NCI-H1930 (cell line): Measurements from ENCODE around the gene SLAMF7.
"Not testable (repeated sequence)": the region's sequence is repeated elsewhere in the genome, so short reads cannot be mapped to it uniquely, and the experiment has no call there.

Experiments used
- DNase-seq, 2 experiments: peaks; one replicate each; lab custom pipeline; 2025; lab: John Stamatoyannopoulos, UW

SLAMF7 gene

DNA sequence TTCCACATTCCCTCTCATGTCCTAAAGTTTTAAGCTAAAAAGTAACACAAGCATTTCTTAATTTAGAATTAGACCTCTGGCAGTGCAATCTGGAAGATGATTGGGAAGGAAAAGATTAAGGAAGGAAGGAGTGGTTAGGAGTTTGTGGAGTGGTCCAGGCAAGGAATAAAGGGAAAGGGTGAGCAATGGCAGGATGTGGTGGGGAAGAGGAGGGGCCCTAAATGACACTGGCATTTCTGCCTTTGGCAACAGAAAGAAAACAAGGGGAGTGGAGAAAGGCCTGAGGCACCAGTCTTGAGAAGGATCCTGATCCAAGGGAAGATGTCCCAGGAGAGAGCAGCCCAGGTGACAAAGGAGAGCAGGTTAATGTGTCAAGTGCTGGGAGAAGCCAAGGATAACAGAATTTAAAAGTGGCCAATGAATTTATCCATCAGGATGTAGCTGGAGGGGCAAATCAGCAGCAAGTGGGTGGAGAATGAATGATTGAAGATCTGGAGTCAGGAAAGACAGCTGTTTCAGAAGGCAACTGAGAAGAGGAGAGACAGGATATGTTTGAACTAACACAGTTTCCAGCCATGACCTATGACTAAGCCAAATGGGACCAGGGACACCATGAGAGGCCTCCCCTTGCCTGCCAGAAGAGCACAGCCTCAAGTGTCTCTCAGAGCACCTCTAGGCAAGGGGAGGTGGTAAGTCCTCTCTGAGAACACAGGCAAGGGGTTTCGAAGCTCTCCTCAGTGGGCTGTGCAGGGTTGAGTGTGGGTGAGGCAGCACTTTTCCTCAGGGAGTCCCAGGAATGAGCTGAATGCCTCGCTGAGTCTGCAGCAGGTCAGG, 36.1 kb downstream of the SLAMF7 start:
- no peak for DNase-seq

GRCh38 chr1:160776178-160776577, 37.1 kb downstream of the SLAMF7 start:
- no peak for DNase-seq

DNA sequence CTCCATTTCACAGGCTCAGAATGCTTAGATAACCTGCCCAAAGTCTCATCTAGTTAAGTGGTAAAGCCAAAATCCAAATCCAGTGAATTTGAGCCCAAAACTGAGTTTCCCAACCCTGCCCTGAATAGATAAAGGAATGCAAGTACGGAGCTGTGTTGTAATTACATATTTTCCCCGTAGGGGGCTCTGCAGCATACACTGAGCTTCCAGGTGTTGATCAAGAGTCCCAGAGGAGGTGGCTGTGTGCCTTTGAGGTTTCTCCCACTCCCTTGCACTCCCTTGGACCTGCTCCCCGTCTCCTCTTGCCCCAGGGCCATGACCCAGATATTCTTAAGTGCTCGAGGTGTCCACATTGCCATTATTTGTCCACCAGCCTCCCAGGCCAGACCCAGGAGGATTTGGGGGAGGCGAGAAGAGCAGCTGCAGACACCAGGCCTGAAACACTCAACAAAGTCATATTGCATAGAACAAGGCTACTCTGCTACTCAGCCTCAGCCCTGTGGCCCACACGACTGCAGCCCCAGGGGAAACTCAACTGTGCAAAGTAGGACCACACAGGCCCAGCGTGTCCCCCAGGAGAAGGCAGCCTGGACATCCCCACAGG, 38.5 kb downstream of the SLAMF7 start:
- DNase-seq: peak in 1 of 2 experiments; percentile 2

DNA sequence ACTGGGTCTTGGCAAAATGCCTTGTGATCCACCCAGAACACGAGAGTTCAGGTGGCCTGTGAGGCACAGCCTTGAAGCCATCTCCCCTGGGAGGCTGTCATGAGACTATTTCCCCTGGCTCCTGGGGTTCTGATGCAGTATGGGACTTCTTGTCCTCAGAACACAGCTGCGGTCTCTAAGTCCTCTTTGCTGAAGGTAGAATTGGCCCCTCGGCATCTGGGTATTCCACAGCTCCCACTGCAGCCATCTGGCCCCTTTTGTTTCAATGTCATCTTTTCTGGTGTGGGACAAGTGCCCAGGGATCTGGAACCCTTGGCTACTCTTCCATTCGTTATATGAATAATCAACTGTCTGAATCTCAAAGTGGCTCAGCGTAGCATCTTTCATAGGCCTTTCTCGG, 39.9 kb downstream of the SLAMF7 start:
- no peak for DNase-seq

DNA sequence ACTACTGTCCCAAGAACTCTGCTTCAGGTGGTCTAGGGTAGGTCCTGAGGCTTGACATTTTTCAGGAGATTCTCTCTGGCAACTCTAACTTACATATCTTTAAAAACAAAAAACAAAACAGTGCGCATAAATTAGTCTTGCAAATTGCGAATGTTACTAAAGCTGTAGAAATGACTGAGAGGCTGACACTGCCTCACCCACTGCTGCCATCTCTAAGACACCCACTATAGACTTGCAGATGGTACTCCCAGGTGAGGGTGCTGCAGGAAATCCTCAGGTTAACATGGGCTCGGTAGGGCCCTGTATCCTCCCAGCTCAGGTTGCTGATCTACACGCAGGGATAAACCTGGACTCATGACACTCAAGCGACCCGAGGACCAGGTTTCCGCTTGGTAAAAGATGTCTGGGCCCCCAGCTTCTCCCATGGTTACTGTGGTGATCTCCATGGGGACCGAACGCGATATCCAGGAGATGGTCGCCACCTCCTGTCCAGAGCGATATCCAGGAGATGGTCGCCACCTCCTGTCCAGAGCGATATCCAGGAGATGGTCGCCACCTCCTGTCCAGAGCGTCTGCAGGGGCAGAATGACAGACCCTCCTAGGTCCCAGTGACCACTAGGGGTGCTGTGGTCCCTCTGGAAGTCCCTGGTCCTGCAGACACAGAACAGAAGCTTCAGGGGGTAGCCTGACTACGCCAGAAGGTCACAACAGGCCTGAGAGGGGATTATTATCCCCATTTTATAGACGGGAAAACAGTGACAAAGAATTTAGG, 40.8 kb downstream of the SLAMF7 start:
- peak; percentile 3 to 8 for DNase-seq

- DNase-seq: no peak
Measured at GRCh38 chr1:160780398-160780755, 41.3 kb downstream of the SLAMF7 start.

- no peak for DNase-seq
Measured at GRCh38 chr1:160781186-160781766, 42.2 kb downstream of the SLAMF7 start.

GRCh38 chr1:160781914-160782689, 43.1 kb downstream of the SLAMF7 start:
- DNase-seq: no peak

GRCh38 chr1:160782988-160783765, 44.1 kb downstream of the SLAMF7 start:
- DNase-seq: not testable (repeated sequence)

- no peak for DNase-seq
Measured at GRCh38 chr1:160789051-160789701, 50.1 kb downstream of the SLAMF7 start.

GRCh38 chr1:160789702-160790611, 50.9 kb downstream of the SLAMF7 start:
- DNase-seq: no peak

GRCh38 chr1:160794376-160794775, 55.3 kb downstream of the SLAMF7 start:
- DNase-seq: no peak

GRCh38 chr1:160795951-160796383, 56.9 kb downstream of the SLAMF7 start, which contains the start of gene LY9:
Gene LY9, plus strand, starts transcription at chr1:160796174. Its CDS starts 14 bp downstream, at chr1:160796188.
- no peak for DNase-seq

DNA sequence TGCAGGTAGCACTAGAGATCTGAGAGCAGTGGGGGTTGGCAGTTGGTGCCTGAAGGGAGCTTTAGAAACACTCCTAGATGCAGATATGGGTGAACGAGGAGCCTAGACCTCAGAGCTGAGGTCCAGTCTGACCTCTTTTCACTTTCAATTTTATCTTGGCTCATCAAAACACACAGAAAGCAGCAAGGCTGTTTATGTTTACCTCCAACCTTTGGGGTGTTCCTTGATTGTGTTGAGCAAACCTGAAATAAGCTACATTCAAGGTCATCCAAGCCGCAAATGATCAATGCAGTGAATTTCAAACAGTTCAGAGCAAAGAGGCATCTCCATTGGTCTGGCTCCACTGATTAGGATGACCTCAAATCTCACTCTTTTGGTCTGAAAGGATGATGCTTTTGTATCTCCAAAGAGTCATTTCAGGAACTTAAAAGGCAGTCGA, 58.2 kb downstream of the SLAMF7 start:
- DNase-seq: no peak

GRCh38 chr1:160797861-160798273, 58.8 kb downstream of the SLAMF7 start:
- DNase-seq: no peak

GRCh38 chr1:160798439-160798838, 59.4 kb downstream of the SLAMF7 start:
- DNase-seq: no peak

GRCh38 chr1:160799641-160800040, 60.6 kb downstream of the SLAMF7 start:
- DNase-seq: no peak

DNA sequence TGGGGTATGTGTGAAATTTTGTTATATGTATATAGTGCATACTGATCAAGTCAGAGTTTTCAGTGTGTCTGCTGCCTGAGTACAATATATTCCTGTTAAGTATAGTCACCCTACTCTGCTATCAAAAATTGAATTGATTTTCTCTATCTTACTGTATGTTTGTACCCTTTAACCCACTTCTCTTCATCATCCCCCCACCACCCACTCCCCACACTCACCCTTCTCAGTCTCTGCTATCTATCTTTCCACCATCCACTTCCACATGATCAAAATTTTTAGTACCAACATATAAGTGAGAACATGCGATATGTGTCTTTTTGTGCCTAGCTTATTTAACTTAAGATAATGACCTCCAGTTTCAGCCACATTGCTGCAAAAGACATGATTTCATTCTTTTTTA, 61.1 kb downstream of the SLAMF7 start:
- DNase-seq: no peak
